Measurements from ENCODE around the gene DMRTA1. TPM values are rescaled to one million over a fixed set of nuclear protein-coding genes. Genes with fewer than 3 reads are reported as not detected.
"Not testable (repeated sequence)": the region's sequence is repeated elsewhere in the genome, so short reads cannot be mapped to it uniquely, and the experiment has no call there.

Gene DMRTA1
- total RNA-seq, 1 donor, result 0.86 TPM

DNA sequence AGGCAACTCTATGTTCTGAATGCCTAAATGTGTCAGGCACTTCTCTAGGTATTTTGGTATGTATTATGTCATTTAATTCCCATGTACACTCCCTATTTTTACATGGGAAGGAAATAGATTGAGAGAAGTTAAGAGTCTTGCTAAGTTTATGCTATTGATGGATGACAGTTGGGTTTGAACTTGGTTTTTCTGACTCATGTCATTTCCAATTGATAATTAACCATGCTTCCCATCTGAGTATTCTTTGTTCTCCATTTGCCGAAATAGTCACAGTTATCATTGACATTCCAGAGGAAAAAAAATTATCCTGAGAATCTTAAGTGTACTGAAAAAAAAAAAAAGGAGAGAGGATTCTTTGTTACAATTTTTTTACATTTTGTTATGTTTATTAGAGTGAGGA lies 23.1 kb upstream of the DMRTA1 start:
- DNase-seq (ENCODE audit: low read depth), result no peak
- TF ChIP-seq, protein P1, sequence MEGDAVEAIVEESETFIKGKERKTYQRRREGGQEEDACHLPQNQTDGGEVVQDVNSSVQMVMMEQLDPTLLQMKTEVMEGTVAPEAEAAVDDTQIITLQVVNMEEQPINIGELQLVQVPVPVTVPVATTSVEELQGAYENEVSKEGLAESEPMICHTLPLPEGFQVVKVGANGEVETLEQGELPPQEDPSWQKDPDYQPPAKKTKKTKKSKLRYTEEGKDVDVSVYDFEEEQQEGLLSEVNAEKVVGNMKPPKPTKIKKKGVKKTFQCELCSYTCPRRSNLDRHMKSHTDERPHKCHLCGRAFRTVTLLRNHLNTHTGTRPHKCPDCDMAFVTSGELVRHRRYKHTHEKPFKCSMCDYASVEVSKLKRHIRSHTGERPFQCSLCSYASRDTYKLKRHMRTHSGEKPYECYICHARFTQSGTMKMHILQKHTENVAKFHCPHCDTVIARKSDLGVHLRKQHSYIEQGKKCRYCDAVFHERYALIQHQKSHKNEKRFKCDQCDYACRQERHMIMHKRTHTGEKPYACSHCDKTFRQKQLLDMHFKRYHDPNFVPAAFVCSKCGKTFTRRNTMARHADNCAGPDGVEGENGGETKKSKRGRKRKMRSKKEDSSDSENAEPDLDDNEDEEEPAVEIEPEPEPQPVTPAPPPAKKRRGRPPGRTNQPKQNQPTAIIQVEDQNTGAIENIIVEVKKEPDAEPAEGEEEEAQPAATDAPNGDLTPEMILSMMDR (IDR thresholded peaks at IDR 0.05; ENCODE audit: insufficient read depth, low read depth, low read length), result no peak

DNA sequence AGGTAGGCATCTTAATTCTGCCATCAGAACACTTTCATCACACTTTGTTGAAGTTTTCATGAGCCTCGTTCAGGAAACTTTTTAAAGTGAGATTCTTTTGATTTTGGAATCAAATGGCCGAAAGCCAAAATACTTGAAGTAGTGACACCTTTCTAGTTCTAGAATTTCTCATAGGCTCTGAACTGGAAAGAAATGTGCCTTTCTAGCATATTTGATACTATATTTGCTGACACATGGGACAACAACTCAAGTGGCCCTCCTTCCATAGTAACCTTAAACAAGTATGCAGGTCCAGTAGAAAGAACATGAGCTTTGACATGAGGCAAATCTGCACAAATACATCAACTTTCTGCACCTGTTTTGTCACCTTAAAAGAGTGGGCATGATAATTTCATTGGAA lies 22.0 kb upstream of the DMRTA1 start:
- H3K4me3 ChIP-seq (ENCODE audit: low read depth, low read length), result no peak overlapping the region
- TF ChIP-seq, protein P1 (IDR thresholded peaks at IDR 0.05; ENCODE audit: insufficient read depth, low read depth, low read length), result no peak
- DNase-seq (ENCODE audit: low read depth), result no peak

More for the DNA sequence above, 23.1 kb upstream of the DMRTA1 start:
- H3K4me3 ChIP-seq (ENCODE audit: low read depth, low read length), result no peak overlapping the region

DNA sequence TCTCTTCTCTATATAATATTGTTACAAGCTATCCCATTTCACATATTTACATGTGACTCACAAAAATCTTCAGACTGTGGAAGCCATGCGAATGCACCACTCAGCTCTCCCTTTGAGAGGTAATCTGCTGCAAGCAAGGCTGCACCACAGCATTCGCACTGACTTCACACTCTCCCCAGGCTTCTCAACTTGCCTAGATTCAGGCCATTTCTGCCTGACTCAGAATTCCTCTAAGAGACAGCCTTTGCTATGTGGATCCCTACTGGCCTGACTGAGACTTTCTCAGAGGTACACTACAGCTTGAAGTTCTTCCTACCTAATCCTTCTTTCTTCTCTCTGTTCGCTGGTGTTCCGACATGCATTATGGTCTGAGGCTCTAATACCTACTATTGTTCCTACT lies 21.1 kb upstream of the DMRTA1 start:
- TF ChIP-seq, protein P1 (IDR thresholded peaks at IDR 0.05; ENCODE audit: insufficient read depth, low read depth, low read length), result no peak
- no peak for DNase-seq (ENCODE audit: low read depth)
- no peak overlapping the region for H3K4me3 ChIP-seq (ENCODE audit: low read depth, low read length)

DNA sequence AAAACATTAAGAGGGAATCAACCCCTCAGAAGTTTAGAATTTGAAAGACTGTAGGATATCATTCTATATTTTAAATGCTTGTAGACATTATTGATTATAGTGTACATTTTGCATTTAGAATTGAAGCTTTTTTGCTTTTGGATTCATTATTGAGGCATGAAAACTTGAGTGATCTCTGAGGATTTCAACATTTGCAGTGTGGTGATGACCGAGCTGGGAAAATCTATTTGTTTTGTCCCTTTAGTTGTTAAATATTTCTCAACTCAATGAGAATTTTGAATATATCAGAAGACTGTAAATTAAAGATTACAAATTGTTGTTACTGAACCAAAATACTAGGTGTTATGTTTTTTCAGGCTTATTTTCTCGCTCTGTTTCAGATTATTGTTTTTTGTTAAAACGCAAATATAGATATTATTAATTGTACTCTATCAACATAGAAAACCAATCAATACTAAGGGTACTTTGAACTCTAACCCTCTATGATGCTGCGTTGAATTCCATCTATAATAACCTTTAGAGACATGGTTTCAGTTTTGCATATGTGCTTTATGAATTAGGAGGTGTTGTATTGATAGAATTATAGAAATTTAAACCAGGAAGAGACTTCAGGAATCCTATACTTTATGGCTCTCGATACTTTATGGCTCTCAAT lies 19.3 kb upstream of the DMRTA1 start:
- no peak for DNase-seq (ENCODE audit: low read depth)

DNA sequence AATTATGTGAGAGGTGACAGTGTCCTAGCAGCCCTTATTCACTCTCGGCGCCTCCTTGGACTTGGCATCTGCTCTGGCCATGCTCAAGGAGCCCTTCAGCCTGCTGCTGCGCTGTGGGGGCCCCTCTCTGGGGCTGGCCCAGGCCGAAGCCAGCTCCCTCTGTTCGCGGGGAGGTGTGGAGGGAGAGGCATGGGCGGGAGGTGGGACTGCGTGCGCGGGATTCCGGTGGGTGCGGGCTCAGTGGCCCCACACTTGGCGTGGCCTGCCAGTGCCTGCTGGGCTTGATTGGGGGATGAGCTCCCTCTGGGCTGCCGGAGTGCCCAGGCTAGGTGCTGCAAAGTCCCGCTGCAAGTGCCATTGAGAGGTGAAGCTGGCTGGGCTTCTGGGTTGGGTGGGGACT lies 12.9 kb upstream of the DMRTA1 start:
- H3K4me3 ChIP-seq (ENCODE audit: low read depth, low read length), result no peak overlapping the region
- TF ChIP-seq, protein P1 (IDR thresholded peaks at IDR 0.05; ENCODE audit: insufficient read depth, low read depth, low read length), result no peak
- DNase-seq (ENCODE audit: low read depth), result no peak

More for the DNA sequence above, 19.3 kb upstream of the DMRTA1 start:
- TF ChIP-seq, protein P1 (IDR thresholded peaks at IDR 0.05; ENCODE audit: insufficient read depth, low read depth, low read length), result no peak
- H3K4me3 ChIP-seq (ENCODE audit: low read depth, low read length), result no peak overlapping the region

DNA sequence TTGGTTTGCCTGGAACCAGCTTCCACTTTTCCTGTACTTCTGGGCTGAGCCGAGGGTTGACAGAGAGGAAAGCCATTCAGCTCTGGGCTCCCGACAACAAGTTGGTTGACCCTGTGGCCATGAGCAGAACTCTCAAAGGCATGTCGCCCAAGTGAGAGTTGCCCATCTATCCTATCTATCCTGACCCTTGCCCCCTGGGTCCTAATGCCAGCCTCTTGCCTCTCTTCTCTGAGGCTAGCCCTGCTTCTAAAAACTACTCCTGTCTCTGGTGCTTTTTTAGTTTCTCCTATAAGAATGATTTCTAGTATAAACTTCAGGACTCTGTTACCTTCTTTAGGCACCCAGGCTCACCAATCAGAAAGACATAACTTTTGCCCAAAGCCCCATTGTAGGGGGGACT lies 11.4 kb upstream of the DMRTA1 start:
- not testable (repeated sequence) for DNase-seq (ENCODE audit: low read depth); H3K4me3 ChIP-seq (ENCODE audit: low read depth, low read length)

DNA sequence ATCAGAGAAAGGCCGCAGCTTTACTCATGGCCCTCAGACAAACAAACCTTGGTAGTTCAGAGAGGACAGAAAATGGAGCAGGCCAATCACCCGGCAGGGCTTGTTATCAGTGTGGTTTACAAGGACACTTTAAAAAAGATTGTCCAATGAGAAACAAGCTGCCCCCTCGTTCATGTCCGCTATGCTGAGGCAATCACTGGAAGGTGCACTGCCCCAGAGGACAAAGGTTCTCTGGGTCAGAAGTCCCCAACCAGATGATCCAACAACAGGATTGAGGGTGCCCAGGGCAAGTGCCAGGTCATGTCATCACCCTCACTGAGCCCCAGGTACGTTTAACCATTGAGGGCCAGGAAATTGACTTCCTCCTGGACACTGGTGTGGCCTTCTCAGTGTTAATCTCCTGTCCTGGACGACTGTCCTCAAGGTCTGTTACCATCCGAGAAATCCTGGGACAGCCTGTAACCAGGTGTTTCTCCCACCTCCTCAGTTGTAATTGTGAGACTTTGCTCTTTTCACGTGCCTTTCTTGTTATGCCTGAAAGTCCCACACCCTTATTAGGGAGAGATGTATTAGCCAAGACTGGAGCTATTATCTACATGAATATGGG lies 9.1 kb upstream of the DMRTA1 start:
- H3K4me3 ChIP-seq (ENCODE audit: low read depth, low read length); DNase-seq (ENCODE audit: low read depth): not testable (repeated sequence)

DNA sequence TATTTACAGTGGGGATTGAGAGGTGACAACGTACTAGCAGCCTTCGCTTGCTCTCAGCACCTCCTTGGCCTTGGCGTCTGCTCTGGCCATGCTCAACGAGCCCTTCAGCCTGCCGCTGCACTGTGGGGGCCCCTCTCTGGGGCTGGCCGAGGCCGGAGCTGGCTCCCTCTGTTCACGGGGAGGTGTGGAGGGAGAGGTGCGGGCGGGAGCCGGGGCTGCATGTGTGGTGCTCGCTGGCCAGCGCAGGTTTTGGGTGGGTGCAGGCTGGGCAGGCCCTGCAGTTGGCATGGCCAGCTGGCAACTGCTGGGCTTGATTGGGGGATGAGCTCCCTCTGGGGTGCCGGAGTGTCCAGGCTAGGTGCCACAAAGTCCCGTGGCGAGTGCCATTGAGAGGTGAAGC lies 5.8 kb upstream of the DMRTA1 start:
- TF ChIP-seq, protein P1 (IDR thresholded peaks at IDR 0.05; ENCODE audit: insufficient read depth, low read depth, low read length), result no peak
- no peak for DNase-seq (ENCODE audit: low read depth)

More for the DNA sequence above, 5.8 kb upstream of the DMRTA1 start:
- no peak overlapping the region for H3K4me3 ChIP-seq (ENCODE audit: low read depth, low read length)
